NK-92 treated with Interleukin-12 subunit alpha and Interleukin-12 subunit beta, amount 100 ng/mL, for 24 hours (cell line): ENCODE measurements around the gene CENPV.
"Not testable (repeated sequence)": the region's sequence is repeated elsewhere in the genome, so short reads cannot be mapped to it uniquely, and the experiment has no call there.

Source experiments
- DNase-seq: peaks from one replicate; lab custom pipeline; 2025; lab: John Stamatoyannopoulos, UW

CENPV gene

GRCh38 chr17:16353317-16354174 lies at the start of gene CENPV:
Gene CENPV (minus strand): TSS chr17:16353469. CDS start chr17:16353436, 33 bp downstream.
- DNase-seq: no peak

- DNase-seq: no peak
Measured at GRCh38 chr17:16398270-16399267, 45.3 kb upstream of the CENPV start.

- not testable (repeated sequence) for DNase-seq
Measured at GRCh38 chr17:16396693-16397092, 43.4 kb upstream of the CENPV start.

- DNase-seq: not testable (repeated sequence)
Measured at GRCh38 chr17:16395887-16396286, 42.6 kb upstream of the CENPV start.

- DNase-seq: not testable (repeated sequence)
Measured at GRCh38 chr17:16392491-16392890, 39.2 kb upstream of the CENPV start.

GRCh38 chr17:16391451-16391850 lies 38.2 kb upstream of the CENPV start:
- DNase-seq: no peak

GRCh38 chr17:16386126-16386507 lies 32.8 kb upstream of the CENPV start:
- DNase-seq: not testable (repeated sequence)

GRCh38 chr17:16384557-16384956 lies 31.3 kb upstream of the CENPV start:
- no peak for DNase-seq

- no peak for DNase-seq
Measured at GRCh38 chr17:16383772-16384287, 30.6 kb upstream of the CENPV start.

- DNase-seq: no peak
Measured at GRCh38 chr17:16383216-16383615, 29.9 kb upstream of the CENPV start.

GRCh38 chr17:16381496-16381820 lies 28.2 kb upstream of the CENPV start:
- DNase-seq: no peak

GRCh38 chr17:16380640-16381495 lies 27.6 kb upstream of the CENPV start, which contains the start of gene UBB:
Gene UBB (plus strand): TSS chr17:16381091. CDS start chr17:16381908, 817 bp downstream.
- peak; percentile 85 for DNase-seq

- DNase-seq: no peak
Measured at GRCh38 chr17:16379654-16380053, 26.4 kb upstream of the CENPV start.

- DNase-seq: no peak
Measured at GRCh38 chr17:16378636-16379282, 25.5 kb upstream of the CENPV start.

GRCh38 chr17:16377941-16378341 lies 24.7 kb upstream of the CENPV start:
- DNase-seq: no peak

- no peak for DNase-seq
Measured at GRCh38 chr17:16374146-16374938, 21.1 kb upstream of the CENPV start.

GRCh38 chr17:16371742-16372141 lies 18.5 kb upstream of the CENPV start:
- DNase-seq: no peak

- DNase-seq: no peak
Measured at GRCh38 chr17:16364625-16365024, 11.4 kb upstream of the CENPV start.

- peak; percentile 10 for DNase-seq
Measured at GRCh38 chr17:16363749-16364536, 10.7 kb upstream of the CENPV start.
